Measurements from ENCODE around the gene PTGES3.

- TF ChIP-seq CTCF (IDR thresholded peaks at IDR 0.05; ENCODE audit: low read length) (no peak; the same call in 1 of the 2 replicates), EZH2 (IDR thresholded peaks at IDR 0.05; ENCODE audit: borderline replicate concordance, low read length) (no peak)
Measured at GRCh38 chr12:56687223-56688128, 608 bp downstream of the PTGES3 start.

All from OCI-LY1 (cell line).